Stimulated activated CD4-positive, alpha-beta T cell treated with anti-CD3 and anti-CD28 coated beads, TNF-alpha, amount 100 ng/mL, for 1 hour (primary cell): ENCODE measurements around the gene ZNF419.
A peak's percentile ranks its signal among the peaks of the same experiment; 100 is the strongest.

Source experiments
- DNase-seq, 3 donors: peaks; one replicate each; pipeline ENCODE4 v3.0.0-alpha.2; 2020; ENCODE audit warnings: low read depth in 3 of 3, low spot score in 1 of 3

Gene ZNF419

GRCh38 chr19:57527136-57527881 lies 39.8 kb downstream of the ZNF419 start, which contains the start of gene ZNF549:
Gene ZNF549 (plus strand): TSS chr19:57527356. CDS start chr19:57527574, 218 bp downstream.
- DNase-seq, result peak; percentile 63 to 65 (median 64)

GRCh38 chr19:57537953-57538547 lies 50.5 kb downstream of the ZNF419 start:
- no peak for DNase-seq
